Erythroblast (primary cell): ENCODE measurements around the gene ATG7.

Experiments
- GATA1 ChIP-seq: IDR thresholded peaks from 2 replicates; pipeline ENCODE4 v1.6.1; 2011; ENCODE audit warnings: low read depth, mild to moderate bottlenecking, control low read depth, low read length, moderate library complexity
- POLR2A ChIP-seq: IDR thresholded peaks from 2 replicates; pipeline ENCODE4 v1.6.1; 2011; ENCODE audit warnings: mild to moderate bottlenecking, low read length

DNA sequence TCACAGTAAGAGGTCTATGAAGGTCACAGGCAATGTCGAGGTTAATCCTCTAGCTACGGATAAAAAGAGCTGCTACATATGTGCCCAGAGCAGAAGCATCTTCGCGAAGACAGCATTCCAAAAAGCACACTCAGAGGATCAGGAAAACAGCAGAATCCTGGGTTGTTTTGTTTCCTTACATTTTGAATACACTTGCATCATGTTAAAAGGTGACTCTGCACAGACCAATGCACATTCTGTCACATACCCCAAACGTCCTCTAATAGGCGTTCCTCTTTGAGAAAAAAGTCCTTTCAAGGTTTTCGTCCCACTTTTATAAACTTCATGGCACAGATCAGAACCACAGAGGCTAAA is 318.8 kb downstream of the ATG7 start:
- TF ChIP-seq POLR2A (no peak), GATA1 (no peak)
